Hematopoietic multipotent progenitor cell treated with erythropoietin and hydrocortisone succinate and interleukin-3 and kit ligand, for 8 days (in vitro differentiated cells): ENCODE measurements around the gene ADGRD2.

Experiments used
- DNase-seq: peaks from one replicate; pipeline ENCODE4 v3.0.0-alpha.2; 2015

Gene ADGRD2

DNA sequence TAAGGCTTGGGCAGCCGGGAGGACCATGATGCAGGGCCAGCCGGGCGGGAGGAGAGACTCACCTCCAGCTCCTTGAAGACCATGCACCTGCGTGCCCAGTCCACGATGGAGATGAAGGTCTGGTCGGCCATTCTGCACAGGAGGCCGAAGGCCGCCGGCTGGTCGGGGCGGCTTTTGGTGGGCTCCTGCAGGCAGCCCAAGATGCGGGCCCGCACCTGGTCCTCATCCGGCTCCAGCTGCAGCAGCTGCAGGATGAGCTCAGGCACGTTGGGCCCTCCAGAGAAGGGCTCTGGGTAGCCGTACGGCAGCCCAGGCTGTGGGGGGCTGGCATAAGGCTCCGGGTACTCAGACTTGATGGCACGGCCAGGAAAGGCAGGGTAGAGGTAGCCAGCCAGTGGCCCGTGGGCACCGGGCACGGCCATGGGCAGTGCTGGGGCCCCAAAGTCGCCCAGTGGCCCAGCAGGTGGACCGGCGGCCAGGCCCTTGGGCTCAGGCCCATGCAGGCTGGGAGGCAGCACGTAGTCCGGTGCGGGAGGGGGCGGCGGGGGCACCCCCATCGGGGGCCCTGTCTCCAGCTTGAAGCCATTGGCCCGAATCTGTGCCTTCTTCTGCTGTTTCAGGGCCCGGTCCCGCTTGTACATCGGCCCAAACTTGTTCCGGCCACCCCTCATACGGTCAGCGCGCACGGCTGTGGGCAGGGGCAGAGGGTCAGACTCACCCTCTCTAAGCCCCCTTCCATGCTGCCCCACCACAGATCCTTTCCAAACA, 50.0 kb downstream of the ADGRD2 start:
- DNase-seq = no peak

DNA sequence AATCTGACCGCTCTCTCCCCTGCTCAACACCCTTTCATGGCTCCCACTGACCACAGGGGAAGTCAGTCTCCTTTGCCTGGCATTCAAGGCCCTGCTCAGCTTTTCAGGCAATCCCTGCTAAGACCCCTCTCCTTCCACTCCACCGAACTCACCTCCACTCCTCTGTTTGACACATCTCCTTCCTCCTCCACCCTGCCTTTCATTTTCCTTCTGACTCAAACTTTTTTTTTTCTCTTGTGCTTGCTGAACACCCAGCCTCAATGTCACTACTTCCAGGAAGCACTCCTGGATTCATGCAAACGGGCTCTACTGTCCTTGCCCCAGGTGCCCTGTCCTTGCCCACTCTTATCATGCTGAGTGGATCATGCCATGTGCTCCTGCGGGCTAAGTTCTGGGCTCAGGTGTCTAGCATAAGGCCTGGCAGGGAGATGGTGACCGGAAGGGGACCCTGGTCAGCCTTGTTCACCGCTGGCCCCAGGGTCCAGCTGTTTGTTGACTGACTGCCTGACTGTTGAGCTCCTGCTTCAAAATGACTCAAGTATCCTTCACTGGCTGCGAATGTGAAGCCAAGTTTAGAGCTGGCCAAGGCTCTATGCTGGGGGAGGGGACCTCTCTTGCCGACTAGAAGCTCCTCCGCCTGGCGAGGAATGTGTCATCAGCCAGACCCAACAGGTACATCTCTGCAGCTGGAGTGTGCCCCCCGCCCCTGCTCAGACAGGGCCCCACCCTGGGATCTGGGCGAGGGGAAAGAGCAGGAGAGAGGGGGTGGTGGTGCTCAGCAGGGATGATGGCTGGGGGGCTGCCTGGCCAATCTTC, 50.8 kb downstream of the ADGRD2 start:
- no peak for DNase-seq

DNA sequence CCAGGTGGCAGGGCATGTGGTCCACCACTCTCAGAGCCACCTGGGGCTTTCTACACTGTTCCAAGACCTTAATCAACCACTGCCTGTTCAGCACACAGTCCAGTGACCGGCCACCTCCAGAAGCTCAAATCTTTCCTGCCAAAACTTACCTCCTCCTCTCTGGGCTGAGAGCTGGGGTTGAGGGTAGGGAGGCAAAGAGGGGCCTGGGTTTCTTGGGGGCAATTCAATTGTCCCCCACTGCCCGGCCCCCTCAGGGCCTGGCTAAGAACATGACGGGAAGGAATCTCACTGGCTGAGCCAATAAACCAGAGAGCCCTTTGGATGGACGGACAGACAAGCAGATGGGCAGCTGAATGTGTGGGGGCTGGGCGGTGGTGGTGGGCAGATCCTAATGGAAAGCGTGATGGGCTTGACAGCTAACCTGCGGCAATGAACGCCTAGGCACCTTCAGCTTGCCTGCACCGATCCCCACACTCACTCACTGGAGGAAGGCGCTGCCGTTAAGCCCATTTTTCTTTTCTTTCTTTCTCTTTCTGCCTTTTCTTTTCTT, 51.6 kb downstream of the ADGRD2 start:
- no peak for DNase-seq

DNA sequence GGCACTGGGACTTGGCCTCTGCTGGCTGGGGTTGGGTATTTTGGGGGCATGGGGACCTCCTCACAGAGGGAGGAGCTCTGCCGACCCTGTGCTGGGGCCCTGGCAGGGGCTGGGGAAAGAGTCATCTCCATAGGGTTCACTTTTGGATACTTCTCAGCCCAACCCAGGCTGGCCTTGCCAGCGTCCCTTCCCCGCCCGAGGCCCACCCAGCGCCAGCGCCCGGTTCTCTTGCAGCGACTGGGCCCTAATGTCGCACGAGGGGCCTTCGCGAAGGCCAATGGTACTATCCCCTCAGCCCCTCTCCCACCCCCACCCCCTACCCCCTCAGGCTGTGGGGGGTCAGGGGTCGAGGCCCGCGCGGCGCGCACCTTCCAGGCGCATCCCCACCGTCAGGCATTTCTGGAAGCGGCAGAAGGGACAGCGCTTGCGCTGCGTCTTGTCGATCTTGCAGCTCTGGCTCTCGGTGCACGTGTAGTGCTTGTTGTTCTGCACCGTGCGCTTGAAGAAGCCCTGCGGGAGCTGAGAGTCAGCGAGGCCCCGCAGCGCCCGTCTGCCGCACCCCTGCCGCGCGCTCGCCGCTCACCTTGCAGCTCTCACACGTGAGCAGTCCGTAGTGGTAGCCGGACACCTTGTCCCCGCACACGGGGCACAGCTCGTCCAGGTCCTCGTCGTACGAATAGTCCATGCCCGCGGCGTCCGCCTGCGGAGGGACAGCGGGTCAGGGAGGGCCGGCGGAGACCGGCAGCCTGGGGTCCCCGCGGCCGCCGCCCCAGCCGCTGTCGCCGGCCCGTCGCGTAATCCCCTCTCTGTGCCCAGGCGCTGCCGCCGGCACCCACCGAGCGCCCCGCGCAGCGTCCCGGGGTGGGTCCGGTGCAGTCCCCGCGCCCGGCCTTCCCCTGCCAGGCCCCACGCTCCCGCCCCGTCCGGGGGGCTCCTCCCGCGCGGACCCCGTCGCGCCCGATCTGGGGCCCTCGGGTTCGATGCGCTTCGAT, 52.8 kb downstream of the ADGRD2 start:
- DNase-seq = no peak

DNA sequence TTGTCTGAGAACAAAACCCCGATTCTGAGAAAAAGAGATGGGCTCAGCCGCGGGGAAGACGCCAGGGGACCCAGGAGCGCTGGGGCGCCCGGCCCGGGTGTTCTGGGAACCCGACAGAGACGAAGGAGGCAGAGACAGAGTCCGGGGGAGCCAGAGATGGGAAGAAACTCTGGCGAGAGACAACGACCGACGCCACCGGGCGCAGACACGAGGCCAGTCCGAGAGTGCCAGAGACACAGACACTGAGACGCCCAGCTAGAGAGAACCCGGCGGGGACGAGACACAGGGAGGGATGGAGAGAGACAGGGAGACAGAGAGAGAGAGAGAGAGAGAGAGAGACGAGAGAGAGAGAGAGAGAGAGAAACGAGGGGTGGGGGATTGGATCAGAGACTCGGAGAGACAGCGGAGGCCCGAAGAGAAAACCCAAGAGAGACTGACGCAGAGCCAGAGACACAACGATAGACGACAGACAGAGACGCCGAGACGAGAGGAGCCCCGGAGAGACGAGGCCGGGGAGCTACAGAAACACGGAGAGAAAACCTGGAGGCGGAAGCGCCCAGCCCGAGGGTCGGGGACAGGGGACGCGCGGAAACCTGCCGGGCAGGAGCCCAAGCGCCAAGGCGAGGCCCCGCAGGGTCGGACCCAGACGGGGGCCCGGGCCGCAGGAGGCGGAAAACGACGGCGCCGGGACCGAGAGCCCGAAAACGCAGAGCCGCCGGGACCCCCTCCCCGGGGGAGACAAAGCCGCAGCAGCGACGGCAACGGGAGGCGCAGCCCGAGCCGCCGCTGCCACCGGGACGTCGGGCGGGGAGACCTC, 53.7 kb downstream of the ADGRD2 start:
- no peak for DNase-seq

DNA sequence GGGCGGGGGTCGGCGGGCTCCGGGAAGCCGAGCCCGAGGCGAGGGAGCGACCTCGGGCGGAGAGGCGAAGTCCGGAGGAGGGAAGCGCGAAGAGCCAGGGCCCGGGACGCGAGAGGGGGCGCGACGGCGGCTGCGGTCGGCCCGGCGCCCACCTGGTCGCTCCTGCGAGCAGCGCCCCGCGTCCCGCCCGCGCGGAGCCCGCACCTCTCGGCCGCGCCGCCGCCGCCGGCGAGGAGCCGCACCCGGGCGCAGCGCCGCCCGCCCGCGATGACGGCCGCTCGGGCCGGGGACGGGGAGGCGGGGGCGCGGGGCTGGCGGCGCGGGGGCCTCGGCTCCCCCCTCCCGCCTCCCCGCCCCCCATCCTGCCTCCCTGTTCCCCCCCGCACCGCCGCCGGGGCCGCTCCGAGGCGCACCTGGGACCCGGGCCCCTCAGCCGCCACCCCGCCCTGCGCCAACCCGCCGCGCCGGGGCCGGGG, 54.3 kb downstream of the ADGRD2 start:
- no peak for DNase-seq

DNA sequence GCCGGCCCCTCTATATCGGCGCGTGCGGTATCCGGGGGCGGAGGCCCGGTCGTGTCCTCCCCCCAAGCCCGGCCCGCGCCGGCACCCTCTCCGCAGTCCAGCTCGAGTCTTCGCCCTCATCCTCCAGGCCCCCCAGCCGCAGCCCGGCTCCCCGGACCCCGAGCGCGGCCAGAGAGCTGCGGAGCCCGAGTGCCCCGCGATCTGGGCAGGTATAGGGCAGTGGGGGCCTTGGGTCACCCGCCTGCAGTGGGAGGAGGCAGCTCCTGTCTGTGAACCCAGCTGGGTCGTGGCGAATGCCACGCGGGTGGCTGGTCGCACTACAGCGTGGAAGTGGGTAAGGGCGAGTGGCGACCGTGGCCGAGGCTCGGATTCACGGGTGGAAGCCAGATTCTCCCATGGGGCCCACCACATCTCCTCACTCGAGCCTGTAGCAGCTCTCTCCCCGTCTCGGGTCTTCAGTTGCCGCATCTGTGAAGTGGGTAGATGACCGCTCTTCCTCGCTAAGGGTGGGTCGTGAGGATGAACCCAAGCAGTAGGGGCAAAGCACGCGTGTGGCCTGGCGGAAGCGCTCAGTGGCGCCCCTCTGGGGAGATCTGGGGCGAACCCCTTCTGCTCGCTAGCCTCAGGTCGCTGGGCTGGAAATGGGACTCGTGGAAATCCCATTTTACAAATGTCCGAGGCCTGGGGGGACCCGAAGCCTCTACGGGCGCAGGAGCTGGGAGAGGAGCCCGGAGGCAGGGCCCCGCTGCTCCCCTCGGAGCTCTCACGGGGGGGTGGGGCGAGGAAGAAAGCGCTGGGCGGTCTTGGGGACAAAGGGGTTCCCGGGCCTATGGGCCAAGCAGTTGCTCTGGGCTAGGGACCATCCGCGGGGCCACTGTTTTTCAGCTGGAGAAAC, 55.0 kb downstream of the ADGRD2 start:
- DNase-seq = no peak

DNA sequence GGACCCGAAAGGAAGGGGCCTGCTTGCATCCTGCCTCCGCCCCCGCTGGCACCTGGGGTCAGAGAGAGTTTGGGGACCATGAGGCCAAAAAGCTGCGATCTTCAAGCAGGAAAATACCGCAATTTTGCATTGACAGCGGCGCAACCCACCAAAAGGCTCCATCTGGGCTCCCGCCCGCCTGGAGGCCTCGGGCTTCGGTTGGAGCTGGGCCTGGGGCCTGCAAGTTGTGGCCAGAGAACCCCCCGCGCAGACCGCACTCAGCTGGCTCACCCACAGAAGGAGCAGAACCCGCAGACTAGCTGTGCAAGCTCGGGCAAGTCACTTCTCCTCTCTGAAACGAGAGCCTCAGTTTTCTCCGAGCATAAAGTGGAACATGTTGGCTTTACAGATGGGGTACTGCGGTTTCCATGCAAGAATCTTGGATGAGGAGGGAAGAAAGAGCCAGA, 55.7 kb downstream of the ADGRD2 start:
- DNase-seq = no peak

DNA sequence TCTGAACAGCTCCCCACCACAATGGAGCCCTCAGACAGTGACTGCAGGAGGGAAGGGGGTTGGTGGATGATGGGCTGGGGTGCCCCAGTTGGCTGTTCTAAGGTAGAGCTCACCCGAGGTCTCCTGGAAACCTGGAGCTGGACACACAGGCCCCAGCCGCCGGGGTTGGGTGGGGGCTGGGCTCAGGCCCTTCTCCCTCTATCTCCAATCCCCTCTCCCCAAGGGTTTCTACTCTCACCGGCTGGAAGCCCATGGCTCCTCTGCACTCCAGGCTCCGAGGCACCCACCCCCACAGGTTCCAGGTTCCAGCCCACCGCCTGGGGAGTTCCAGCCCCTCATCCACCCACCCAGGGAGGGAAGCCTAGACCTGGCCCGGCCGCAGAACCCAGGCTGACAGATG, 56.2 kb downstream of the ADGRD2 start:
- no peak for DNase-seq

DNA sequence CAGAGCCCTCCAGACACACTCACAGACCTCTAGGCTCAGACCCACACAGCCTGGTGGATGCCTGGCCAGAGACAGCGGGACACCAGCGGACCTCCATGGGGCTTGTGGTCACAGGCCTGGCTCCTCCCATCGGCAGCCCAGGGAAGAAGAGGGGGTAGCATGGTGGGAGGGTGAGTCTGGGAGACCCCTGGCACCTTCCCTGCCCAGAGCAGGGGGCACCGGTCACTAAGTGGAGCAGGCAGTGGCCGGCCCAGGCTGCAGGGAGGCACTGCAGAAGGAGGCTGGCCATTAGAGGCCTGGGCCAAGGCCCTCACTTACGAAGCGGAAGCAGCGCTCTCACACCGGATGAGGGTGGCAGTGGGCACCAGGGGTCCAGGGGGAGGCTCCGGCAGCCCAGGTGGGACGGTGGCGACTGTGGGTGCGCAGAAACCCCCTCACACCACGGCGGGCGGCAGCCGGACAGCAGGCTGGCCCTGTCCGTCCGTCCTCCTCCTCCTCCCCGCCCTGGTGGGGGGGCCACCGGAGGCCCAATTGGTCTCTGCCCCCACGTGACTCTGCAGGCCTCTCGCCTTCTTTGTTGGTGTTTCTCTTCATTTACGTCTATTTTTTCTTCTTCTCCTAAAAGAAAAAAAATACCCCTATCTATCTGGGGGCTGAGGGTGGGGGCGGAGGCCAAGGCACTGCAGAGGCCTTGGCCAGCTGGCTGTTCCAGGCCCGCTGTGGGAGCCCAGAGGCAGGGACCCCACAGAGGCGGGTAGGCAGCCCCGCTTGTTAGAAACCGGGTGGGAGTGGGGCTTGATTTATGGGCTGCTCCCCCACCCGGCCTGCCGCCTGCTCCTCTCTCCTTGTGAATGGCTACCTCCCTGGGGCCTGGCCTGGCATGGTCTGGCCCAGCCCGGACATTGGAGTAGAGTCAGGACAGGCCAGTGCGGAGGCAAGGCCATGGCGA, 57.0 kb downstream of the ADGRD2 start, which contains the start of gene NR5A1:
TSS of gene NR5A1 (minus strand) at position 469 of the 949 bp plus-strand sequence. CDS start 4,004 bp downstream, outside the sequence.
- DNase-seq = no peak

DNA sequence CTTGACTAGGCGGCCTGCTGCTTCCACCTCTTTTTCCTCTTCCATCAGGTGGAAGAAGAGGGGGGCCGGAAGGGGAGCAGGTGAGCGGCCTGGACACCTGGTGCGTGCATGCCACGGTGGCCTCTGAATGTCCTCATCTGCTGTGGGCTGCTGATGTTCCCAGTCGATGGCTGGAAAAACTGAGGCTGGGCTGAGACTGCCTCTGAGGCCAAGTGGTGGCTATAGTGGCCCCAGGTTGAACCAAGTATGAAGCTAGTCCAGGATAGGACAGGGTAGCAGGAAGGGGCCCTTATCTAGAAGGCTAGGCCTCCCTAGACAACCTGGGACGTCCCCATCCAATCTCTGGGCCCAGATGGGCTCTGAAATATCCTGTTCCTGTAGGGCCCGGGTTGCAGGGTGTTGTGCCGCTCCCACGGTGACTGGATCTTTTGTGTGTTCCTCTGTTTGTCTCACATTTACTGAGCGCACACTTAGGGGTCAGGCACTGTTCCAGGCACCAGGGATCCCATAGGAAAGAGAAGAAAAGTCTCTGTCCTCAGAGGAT, 57.7 kb downstream of the ADGRD2 start:
- DNase-seq = peak; percentile 49

DNA sequence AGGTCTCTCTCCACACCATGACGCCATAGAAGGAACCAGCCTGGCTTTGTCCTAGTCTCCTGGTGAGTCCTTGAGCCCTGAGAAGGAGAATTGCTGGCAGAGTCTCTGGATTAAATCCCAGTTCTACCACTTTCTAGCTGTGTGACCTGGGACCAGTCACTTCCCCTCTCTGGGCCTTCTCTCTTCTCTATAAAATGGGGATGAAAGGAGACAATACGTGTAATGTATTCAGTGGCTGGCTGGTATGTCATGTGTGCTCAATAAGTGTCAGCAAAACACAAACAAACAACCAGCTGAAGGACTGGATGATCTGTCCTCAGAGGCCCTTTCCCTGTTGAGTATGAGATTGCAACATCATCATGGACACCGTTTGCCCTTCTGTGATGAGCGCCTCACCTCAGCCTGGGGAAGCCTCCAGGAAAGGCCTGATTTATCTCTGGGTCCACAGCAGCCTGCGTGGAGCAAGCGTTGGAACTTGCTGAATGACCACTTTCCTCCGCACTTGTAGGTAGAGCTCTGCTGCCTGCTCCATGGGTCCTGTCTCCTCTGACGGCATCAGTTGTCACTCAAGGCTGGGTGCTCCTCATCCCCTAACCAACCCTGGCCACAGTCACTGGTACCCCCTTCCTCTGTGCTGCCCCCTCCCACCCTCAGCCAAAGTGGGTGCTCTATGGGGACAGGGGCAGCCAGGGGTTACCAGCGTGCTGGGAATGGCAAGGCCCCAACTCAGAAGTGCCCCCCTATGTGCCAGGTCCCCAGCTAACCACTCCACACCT, 60.6 kb downstream of the ADGRD2 start:
- DNase-seq = peak; percentile 25

DNA sequence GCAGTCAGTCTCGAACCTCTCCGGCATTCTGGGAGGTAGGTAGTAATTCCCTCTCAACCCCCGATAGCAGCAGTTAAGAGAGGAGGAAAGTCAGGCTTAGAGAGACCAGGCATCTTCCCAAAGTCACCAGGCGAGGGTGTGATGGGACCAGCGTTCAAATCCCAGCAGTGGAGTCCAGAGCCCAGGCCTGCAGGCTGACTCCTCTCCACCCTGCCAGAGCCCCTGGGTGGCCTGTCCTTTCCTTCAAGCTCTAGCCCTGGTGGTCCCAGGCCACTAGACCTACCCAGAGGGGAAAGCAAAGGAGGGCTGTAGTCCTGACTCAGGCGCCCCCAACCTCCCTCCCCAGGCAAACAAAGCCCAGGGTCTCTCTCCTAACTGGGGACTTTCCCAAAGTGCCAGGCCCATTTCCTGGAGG, 61.2 kb downstream of the ADGRD2 start:
- DNase-seq = peak; percentile 42

DNA sequence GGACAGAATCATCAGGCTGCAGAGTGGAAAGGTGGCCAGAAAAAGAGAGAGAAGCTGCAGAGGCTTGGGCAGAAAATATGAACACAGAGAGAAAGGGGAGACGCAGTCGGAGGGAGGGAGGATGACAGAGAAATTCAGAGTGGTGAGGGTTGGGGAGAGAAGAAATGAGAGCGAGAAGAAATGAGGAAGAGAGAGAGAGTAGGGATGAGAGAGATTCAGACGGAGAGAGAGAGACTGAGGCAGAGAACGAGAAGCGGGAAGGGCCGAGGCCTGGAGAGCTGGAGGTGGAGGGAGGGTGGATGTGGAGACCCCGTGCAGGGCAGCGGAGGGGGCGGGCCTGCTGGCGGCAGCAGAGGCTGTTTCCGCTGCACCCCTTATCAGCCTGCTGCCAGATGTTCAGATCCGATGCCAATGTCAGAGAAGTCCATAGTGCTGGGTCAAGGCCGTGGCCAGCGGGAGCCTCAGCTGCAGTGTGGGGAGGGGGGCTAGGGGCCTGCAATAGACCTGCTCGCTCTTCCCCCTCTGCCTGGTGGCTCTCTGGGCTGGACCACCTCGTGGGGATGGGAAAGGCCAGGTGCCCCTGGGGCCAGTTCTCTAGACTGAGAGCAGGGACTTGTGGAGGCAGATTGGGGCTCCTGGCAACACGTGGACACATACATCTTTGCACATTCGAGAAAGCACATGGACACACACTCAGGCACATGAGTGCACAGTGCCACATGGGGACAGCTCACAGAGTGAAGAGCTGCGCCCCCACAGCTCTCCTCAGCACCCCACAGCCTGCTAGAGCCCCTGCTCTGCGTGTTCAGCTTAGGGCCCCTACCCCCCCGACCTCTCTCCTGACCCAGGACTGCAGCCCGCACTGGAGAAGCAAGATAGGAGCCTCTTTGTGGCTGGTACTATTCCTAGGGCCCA, 61.9 kb downstream of the ADGRD2 start:
- DNase-seq = peak; percentile 86

DNA sequence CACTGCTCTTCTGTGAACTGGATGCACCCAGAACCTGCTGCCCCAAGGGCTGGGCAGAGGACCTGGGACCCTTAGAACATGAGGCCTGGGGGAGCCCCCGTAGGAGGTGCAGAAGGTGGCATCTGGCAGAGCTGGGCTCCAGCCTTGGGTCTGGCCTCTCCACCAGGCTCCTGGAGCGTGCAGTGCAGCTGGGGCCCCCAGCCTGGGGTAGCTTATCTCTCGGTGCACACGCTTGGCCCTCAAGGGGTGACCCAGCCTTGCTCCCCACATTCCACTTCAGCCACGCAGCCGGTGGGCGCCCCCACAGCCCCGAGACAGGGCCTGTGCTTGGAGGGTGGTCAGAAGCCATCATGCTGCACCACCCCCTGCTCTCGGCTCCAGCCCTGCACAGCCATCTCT, 62.6 kb downstream of the ADGRD2 start:
- peak; percentile 83 for DNase-seq

DNA sequence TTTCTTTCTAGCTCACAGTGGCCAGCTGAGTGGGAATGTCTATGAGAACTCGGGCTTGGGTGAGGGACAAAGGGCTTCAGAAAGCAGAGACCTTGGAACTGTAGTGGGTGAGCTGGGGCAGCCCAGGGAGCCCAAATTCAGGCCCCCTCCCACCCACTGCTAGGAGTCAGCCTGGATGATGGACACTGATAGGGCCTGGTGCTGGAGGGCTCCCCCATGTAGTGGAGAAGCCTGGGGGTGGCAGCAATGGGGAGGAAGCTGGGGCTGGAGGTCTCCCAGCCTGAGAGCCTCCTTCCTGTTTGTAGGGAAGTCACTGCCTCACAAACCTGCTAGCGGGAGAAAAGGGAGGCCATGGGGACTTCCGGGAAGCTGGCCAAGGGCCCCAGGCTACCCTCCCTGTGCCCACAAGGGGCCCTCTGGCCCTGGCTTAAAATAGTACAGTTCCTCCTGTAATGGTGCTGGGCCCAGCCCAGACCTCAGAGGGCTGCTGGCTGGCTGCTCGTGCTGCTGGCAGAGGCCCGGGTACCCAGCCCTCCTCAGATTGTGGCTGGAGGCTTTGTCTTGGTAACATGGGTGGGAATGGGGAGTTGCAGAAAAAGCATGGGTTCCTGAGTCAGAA, 63.2 kb downstream of the ADGRD2 start:
- DNase-seq = peak; percentile 67
